Ovary (tissue), 3 donors: ENCODE data around the gene DTNBP1.

ENCODE experiments used
- CTCF ChIP-seq, 3 donors: fragments of 450-650 bp in 2 of 3; fragments of 200-600 bp in 1 of 3; IDR thresholded peaks; one replicate each; pipeline versions ENCODE4 v1.5.1 to v1.8.0; 2016 to 2022; ENCODE audit warnings: antibody characterized with exemption in 3 of 3, mild to moderate bottlenecking in 1 of 3
- EP300 ChIP-seq: sonication (generic); formaldehyde crosslinking; IDR thresholded peaks from one replicate; pipeline ENCODE4 v1.6.1; 2017; ENCODE audit warnings: antibody characterized with exemption
- POLR2A ChIP-seq: fragments of 450-650 bp; IDR thresholded peaks from one replicate; pipeline ENCODE4 v1.6.1; 2017; ENCODE audit warnings: antibody characterized with exemption, mild to moderate bottlenecking, moderate library complexity
- donor health status: DM: no; HTN: no; CAD: no.

DNA sequence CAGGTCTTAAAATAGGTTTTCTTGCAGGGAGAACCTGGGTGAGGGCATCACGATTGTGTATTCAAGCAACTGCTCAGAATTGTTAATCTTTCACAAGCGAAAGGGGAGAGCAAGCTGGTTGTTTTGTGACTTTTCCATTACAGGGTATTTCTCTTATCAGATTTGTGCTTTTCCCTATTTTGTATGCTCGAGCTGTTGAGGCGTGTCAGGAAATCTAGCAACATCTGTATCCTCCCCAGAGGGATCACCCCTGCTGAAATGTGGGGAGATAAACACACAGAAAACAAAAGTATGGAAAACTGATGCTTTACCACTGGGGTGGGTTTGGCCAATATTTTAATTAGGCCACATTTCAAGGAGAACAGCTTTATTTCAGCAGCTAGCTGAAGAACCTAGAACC is 187.0 kb downstream of the DTNBP1 start:
- TF ChIP-seq POLR2A: no peak
- TF ChIP-seq CTCF (IDR thresholded peaks at IDR 0.05): no peak
- no peak for TF ChIP-seq EP300
